HEK293 (cell line): ENCODE measurements around the gene HK3.
A peak's percentile ranks its signal among the peaks of the same experiment; 100 is the strongest.

Source experiments
- CTCF ChIA-PET: fragments of 350-600 bp; formaldehyde crosslinking; extraction: SDS; loops from one replicate; lab custom pipeline; 2021; ENCODE audit warnings: antibody characterized with exemption; lab: Yijun Ruan, JAX
- POLR2A ChIA-PET: fragments of 300-600 bp; formaldehyde crosslinking; extraction: SDS; loops from one replicate; lab custom pipeline; 2020; ENCODE audit warnings: antibody characterized with exemption, inconsistent platforms; lab: Yijun Ruan, JAX
- H3K27ac ChIP-seq: fragments of 200-500 bp; sonication (Bioruptor generic); 2 replicates; pipeline ENCODE4 v1.5.1; 2014; ENCODE audit warnings: low read depth, low read length, control low read depth, inconsistent platforms; ENCODE audit errors: extremely low read depth
- H3K36me3 ChIP-seq, 2 experiments: fragments of 200-500 bp in 1 of 2; sonication (Bioruptor generic) in 1 of 2; 1 replicate in 1 of 2; 2 replicates in 1 of 2; pipeline ENCODE4 v1.5.1; 2014 to 2017; ENCODE audit warnings: inconsistent platforms in 2 of 2, low read length in 2 of 2; ENCODE audit not compliant: control insufficient read depth in 2 of 2, insufficient read depth in 1 of 2
- H3K4me1 ChIP-seq: fragments of 200-500 bp; sonication (Bioruptor generic); 2 replicates; pipeline ENCODE4 v1.5.1; 2014; ENCODE audit warnings: mild to moderate bottlenecking, low read length, inconsistent platforms; ENCODE audit not compliant: control insufficient read depth, insufficient read depth
- H3K4me3 ChIP-seq: 2 replicates; pipeline ENCODE4 v1.5.1; 2011; ENCODE audit warnings: low read depth, mild to moderate bottlenecking, control low read depth, low read length, moderate library complexity
- H3K9me3 ChIP-seq: fragments of 200-500 bp; sonication (Bioruptor generic); 2 replicates; pipeline ENCODE4 v1.5.1; 2014; ENCODE audit warnings: low read depth, low read length, inconsistent platforms; ENCODE audit not compliant: control insufficient read depth, insufficient read depth
- ATF2 ChIP-seq: fragments of 450-650 bp; formaldehyde crosslinking; IDR thresholded peaks from 2 replicates; pipeline ENCODE4 v1.5.1; 2016; ENCODE audit warnings: missing biosample characterization, missing genetic modification characterization, low read depth
- IKZF3 ChIP-seq: fragments of 450-650 bp; IDR thresholded peaks from 2 replicates; pipeline ENCODE4 v1.5.0; 2018; ENCODE audit warnings: missing biosample characterization, mild to moderate bottlenecking, missing genetic modification characterization, moderate library complexity
- INSM2 ChIP-seq: fragments of 450-650 bp; formaldehyde crosslinking; IDR thresholded peaks from 2 replicates; pipeline ENCODE4 v1.5.1; 2016; ENCODE audit warnings: missing biosample characterization, missing genetic modification characterization
- OSR2 ChIP-seq: fragments of 450-650 bp; formaldehyde crosslinking; IDR thresholded peaks from 2 replicates; pipeline ENCODE4 v1.5.1; 2016; ENCODE audit warnings: missing biosample characterization, missing genetic modification characterization
- SP3 ChIP-seq: fragments of 450-650 bp; formaldehyde crosslinking; IDR thresholded peaks from 2 replicates; pipeline ENCODE4 v1.5.1; 2016; ENCODE audit warnings: missing biosample characterization, missing genetic modification characterization
- SP7 ChIP-seq: fragments of 450-650 bp; formaldehyde crosslinking; IDR thresholded peaks from 2 replicates; pipeline ENCODE4 v1.5.1; 2016; ENCODE audit warnings: missing biosample characterization, missing genetic modification characterization
- ZBTB11 ChIP-seq: fragments of 450-650 bp; formaldehyde crosslinking; conservative IDR thresholded peaks from 2 replicates; pipeline ENCODE4 v1.5.1; 2016; ENCODE audit warnings: low read depth, missing biosample characterization, missing genetic modification characterization
- ZBTB20 ChIP-seq: fragments of 450-650 bp; formaldehyde crosslinking; IDR thresholded peaks from 2 replicates; pipeline ENCODE4 v1.5.1; 2016; ENCODE audit warnings: missing biosample characterization, missing genetic modification characterization
- ZBTB44 ChIP-seq: fragments of 450-650 bp; IDR thresholded peaks from 2 replicates; pipeline ENCODE4 v1.5.1; 2018; ENCODE audit warnings: missing biosample characterization, mild to moderate bottlenecking, missing genetic modification characterization
- ZBTB49 ChIP-seq: fragments of 450-650 bp; formaldehyde crosslinking; IDR thresholded peaks from 2 replicates; pipeline ENCODE4 v1.5.1; 2016; ENCODE audit warnings: missing biosample characterization, missing genetic modification characterization, low read depth
- ZIC2 ChIP-seq: fragments of 450-650 bp; formaldehyde crosslinking; IDR thresholded peaks from 2 replicates; pipeline ENCODE4 v1.5.1; 2016; ENCODE audit warnings: missing biosample characterization, missing genetic modification characterization
- ZNF10 ChIP-seq: fragments of 450-650 bp; formaldehyde crosslinking; IDR thresholded peaks from 2 replicates; pipeline ENCODE4 v1.5.1; 2017; ENCODE audit warnings: missing biosample characterization, missing genetic modification characterization
- ZNF146 ChIP-seq: fragments of 450-650 bp; formaldehyde crosslinking; IDR thresholded peaks from 2 replicates; pipeline ENCODE4 v1.5.1; 2016; ENCODE audit warnings: missing biosample characterization, missing genetic modification characterization
- ZNF221 ChIP-seq: fragments of 450-650 bp; formaldehyde crosslinking; IDR thresholded peaks from 2 replicates; pipeline ENCODE4 v1.5.1; 2017; ENCODE audit warnings: missing biosample characterization, missing genetic modification characterization, borderline replicate concordance
- ZNF24 ChIP-seq: fragments of 450-650 bp; formaldehyde crosslinking; IDR thresholded peaks from 2 replicates; pipeline ENCODE4 v1.5.1; 2016; ENCODE audit warnings: missing biosample characterization, missing genetic modification characterization
- ZNF292 ChIP-seq: fragments of 450-650 bp; formaldehyde crosslinking; IDR thresholded peaks from 2 replicates; pipeline ENCODE4 v1.5.1; 2016; ENCODE audit warnings: low read depth, missing biosample characterization, missing genetic modification characterization, borderline replicate concordance
- ZNF324 ChIP-seq: fragments of 450-650 bp; formaldehyde crosslinking; IDR thresholded peaks from 2 replicates; pipeline ENCODE4 v1.5.1; 2016; ENCODE audit warnings: missing biosample characterization, missing genetic modification characterization
- ZNF513 ChIP-seq: fragments of 450-650 bp; IDR thresholded peaks from 2 replicates; pipeline ENCODE4 v1.5.1; 2018; ENCODE audit warnings: missing biosample characterization, missing genetic modification characterization
- ZNF530 ChIP-seq: fragments of 450-650 bp; formaldehyde crosslinking; IDR thresholded peaks from 2 replicates; pipeline ENCODE4 v1.5.1; 2016; ENCODE audit warnings: low read depth, missing biosample characterization, missing genetic modification characterization
- ZNF610 ChIP-seq: fragments of 450-650 bp; formaldehyde crosslinking; IDR thresholded peaks from 2 replicates; pipeline ENCODE4 v1.5.1; 2016; ENCODE audit warnings: missing biosample characterization, missing genetic modification characterization, borderline replicate concordance
- ZNF654 ChIP-seq: fragments of 450-650 bp; formaldehyde crosslinking; IDR thresholded peaks from 2 replicates; pipeline ENCODE4 v1.5.1; 2016; ENCODE audit warnings: low read depth, missing biosample characterization, missing genetic modification characterization
- ZNF701 ChIP-seq: fragments of 450-650 bp; formaldehyde crosslinking; IDR thresholded peaks from 2 replicates; pipeline ENCODE4 v1.5.1; 2016; ENCODE audit warnings: missing biosample characterization, missing genetic modification characterization
- ZNF704 ChIP-seq: fragments of 450-650 bp; formaldehyde crosslinking; IDR thresholded peaks from 2 replicates; pipeline ENCODE4 v1.5.1; 2016; ENCODE audit warnings: missing biosample characterization, missing genetic modification characterization
- ZNF707 ChIP-seq: fragments of 450-650 bp; formaldehyde crosslinking; IDR thresholded peaks from 2 replicates; pipeline ENCODE4 v1.5.1; 2016; ENCODE audit warnings: missing biosample characterization, missing genetic modification characterization
- ZNF843 ChIP-seq: fragments of 450-650 bp; formaldehyde crosslinking; IDR thresholded peaks from 2 replicates; pipeline ENCODE4 v1.5.1; 2016; ENCODE audit warnings: missing biosample characterization, missing genetic modification characterization
- ZXDB ChIP-seq: fragments of 450-650 bp; formaldehyde crosslinking; IDR thresholded peaks from 2 replicates; pipeline ENCODE4 v1.5.1; 2016; ENCODE audit warnings: missing biosample characterization, missing genetic modification characterization

HK3 gene

GRCh38 chr5:176921714-176922113, 22.6 kb upstream of the HK3 start:
- Histone ChIP-seq H3K9me3 (no peaks in the 10 kb centered on the region), H3K4me1 (peaks cover 20% of the 10 kb centered on the region), H3K27ac (no peak overlapping the region), H3K36me3 (peaks cover 0 to 14% of the 10 kb centered on the region in 2 experiments), H3K4me3 (no peak overlapping the region)
- POLR2A ChIA-PET = no interaction called here
- CTCF ChIA-PET = interaction anchor here (0.8 kb wide), 1 partner anchor 38 kb away, joined by 3 read pairs; no protein-coding TSS in a partner anchor
- TF ChIP-seq ZBTB49 (tag by site-specific recombination) = no peak
- no peak for TF ChIP-seq ZNF221 (tag by site-specific recombination)
- no peak for TF ChIP-seq ZNF610 (tag by site-specific recombination)
- TF ChIP-seq ZBTB44 (tag by site-specific recombination) = 0 out of 2 replicates have a peak, but pooled peaks have one; percentile 6
- no peak for TF ChIP-seq ZNF707 (tag by site-specific recombination)
- TF ChIP-seq SP7 (tag by site-specific recombination) = no peak
- no peak for TF ChIP-seq INSM2 (tag by site-specific recombination)
- no peak for TF ChIP-seq ZNF843 (tag by site-specific recombination)
- TF ChIP-seq SP3 = no peak
- no peak for TF ChIP-seq ZNF292 (tag by site-specific recombination)
- no peak for TF ChIP-seq ZNF530 (tag by site-specific recombination)
- peak; percentile 10; the same call in 1 of the 2 replicates for TF ChIP-seq ZNF10 (tag by site-specific recombination)
- no peak for TF ChIP-seq ZNF701 (tag by site-specific recombination)
- no peak for TF ChIP-seq ZNF146 (tag by site-specific recombination)
- TF ChIP-seq IKZF3 (tag by site-specific recombination) = no peak
- TF ChIP-seq ZNF513 (tag by site-specific recombination) = no peak
- no peak for TF ChIP-seq ZNF654 (tag by site-specific recombination)
- peak; percentile 88 for TF ChIP-seq ATF2 (tag by site-specific recombination)
- peak; percentile 34; the same call in 1 of the 2 replicates for TF ChIP-seq ZNF24
- no peak for TF ChIP-seq ZNF704
- TF ChIP-seq OSR2 = no peak
- TF ChIP-seq ZBTB20 (tag by site-specific recombination) = no peak
- TF ChIP-seq ZIC2 (tag by site-specific recombination) = no peak
- no peak for TF ChIP-seq ZNF324 (tag by site-specific recombination)
- TF ChIP-seq ZBTB11 (tag by site-specific recombination) = no peak
- no peak for TF ChIP-seq ZXDB (tag by site-specific recombination)
